D721Med (cell line): ENCODE measurements around the gene ATF7.

ENCODE experiments used
- DNase-seq: peaks from one replicate; pipeline ENCODE4 v3.0.0; 2011; ENCODE audit warnings: low spot score; ENCODE audit not compliant: insufficient read length
- FAIRE-seq: peaks from 2 replicates; lab custom pipeline; 2011; peaks lifted over from hg19 to GRCh38; lab: Jason Lieb, UNC
- CTCF ChIP-seq: IDR thresholded peaks from 2 replicates; pipeline ENCODE4 v1.5.1; 2012; ENCODE audit warnings: mild to moderate bottlenecking, control low read depth; ENCODE audit not compliant: insufficient read depth; ENCODE audit errors: missing control alignments

Gene ATF7

DNA sequence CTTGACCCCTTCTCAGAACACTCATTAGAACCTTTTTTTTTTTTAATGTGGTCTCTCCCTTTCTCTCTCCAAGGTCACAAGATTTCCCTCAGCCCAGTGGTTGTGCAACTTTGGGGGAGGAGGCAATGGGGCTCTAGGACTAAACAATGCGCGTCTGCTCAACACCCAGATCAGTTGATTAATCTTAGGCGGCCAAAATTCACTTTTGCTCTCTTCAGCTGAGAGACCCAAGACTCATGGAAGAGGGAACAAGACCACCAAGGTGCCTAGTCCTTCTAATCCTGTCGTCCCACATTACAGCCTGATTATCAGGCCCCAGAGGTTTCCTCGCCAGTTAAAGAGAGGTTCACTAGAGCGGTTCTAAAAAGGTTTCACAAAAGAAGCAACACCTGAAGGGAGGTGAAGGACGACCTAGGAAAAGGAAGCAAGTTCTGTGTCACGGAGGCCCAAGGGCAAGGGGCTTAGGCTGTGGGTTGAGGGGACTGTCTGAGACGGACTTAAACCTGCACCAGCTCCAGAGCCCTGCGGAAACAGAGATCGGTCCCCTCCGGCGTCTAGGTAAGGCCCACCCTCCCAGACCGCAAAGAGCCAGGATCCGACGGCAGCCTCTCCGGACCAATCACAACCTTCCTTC, 125.9 kb downstream of the ATF7 start:
- DNase-seq, result no peak
- no peak for FAIRE-seq
- TF ChIP-seq CTCF, result no peak

DNA sequence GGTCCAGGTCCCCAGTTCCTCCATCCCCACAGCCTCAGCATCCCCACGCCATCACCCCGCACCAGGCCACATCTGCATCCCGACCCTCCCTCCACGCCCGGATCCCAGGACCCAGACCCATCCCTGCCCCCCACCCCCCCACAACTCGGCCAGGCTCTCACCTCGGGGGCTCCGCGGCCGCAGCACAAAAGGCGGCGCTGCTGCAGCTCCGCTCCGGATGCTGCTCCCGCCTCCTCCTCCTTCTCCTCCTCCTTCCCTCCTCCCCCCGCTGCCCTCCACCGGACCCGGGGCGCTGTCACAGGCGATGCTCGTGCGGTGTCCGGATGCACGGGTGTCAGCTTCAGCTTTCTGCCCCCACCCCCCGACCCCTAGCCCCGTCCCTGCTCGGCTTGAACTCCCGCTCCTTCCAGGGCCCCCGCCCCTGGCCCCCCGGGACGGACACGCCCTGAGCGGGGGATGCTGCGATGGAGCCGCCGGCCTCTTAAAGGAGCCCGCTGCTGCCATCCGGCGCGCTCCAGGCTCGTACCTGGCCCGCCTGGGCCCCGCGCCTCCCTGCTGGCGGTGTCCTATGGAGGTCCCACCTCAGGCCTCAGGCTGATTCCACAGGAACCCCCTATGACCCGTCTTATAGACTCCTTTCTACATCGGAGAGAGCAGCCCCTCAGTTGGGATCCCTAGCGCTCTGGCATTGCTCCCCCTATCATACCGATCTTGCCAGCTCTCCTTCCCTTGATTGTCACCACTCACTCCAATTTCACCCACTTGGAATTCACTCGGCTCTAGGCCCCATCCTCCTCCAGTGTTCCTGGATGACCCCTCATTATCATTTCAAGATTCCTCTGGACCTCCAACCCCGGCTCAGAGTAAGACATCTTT, 126.7 kb downstream of the ATF7 start, which contains the start of gene MAP3K12:
Gene MAP3K12 (minus strand): TSS at position 193 of the 876 bp plus-strand sequence. CDS start 12,067 bp downstream, outside the sequence.
- FAIRE-seq (no peak), DNase-seq (no peak)
- TF ChIP-seq CTCF, result no peak

DNA sequence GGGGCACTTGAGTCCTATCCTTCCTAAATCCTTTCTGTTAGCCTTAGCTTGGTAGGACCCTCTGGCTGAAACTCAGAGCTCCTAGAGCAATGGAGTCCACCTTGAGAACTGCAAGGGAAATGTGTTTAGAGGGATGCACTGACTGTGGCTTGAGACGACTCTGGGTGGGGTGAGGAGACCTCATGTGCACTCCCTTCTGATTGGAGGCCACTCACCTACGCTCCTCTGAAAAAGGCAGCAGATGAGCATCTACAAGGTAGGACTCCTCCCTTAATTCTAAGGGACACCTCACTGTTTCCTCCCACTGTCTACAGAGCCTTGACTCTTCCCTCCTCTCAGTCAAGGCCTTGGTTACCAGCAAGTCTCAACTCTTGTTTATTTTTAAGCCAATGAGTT, 127.9 kb downstream of the ATF7 start:
- no peak for TF ChIP-seq CTCF
- DNase-seq (no peak), FAIRE-seq (no peak)

- FAIRE-seq (no peak), DNase-seq (no peak)
- TF ChIP-seq CTCF, result no peak
Observed at GRCh38 chr12:53497461-53497860, 128.7 kb downstream of the ATF7 start.

GRCh38 chr12:53496752-53497032, 129.5 kb downstream of the ATF7 start:
- TF ChIP-seq CTCF, result no peak
- FAIRE-seq (no peak), DNase-seq (no peak)

- FAIRE-seq (no peak), DNase-seq (no peak)
- no peak for TF ChIP-seq CTCF
Observed at GRCh38 chr12:53495903-53496751, 130.1 kb downstream of the ATF7 start.
